ENCODE measurements around the gene KIRREL3.
"Not testable (repeated sequence)": the region's sequence is repeated elsewhere in the genome, so short reads cannot be mapped to it uniquely, and the experiment has no call there.

KIRREL3 gene

GRCh38 chr11:126374562-126375300 is 625.8 kb downstream of the KIRREL3 start:
- not testable (repeated sequence) for H3K4me3 ChIP-seq (ENCODE audit: low read depth in 1 of 2, low read length in 2 of 2); H3K27me3 ChIP-seq (ENCODE audit: control insufficient read depth in 1 of 2, insufficient read depth in 2 of 2, low read length in 2 of 2); H3K9me3 ChIP-seq (ENCODE audit: control insufficient read depth in 1 of 2, low read length in 2 of 2); H3K4me1 ChIP-seq (ENCODE audit: control insufficient read depth in 1 of 2, insufficient read depth in 2 of 2, low read length in 2 of 2); H3K27ac ChIP-seq (ENCODE audit: low read depth, low read length); H3K36me3 ChIP-seq (ENCODE audit: control insufficient read depth in 1 of 2, insufficient read depth in 2 of 2, low read length in 2 of 2); H3K9ac ChIP-seq (ENCODE audit: low read depth in 1 of 2, low read length in 2 of 2)

GRCh38 chr11:126373389-126374066 is 627.0 kb downstream of the KIRREL3 start:
- H3K4me1 ChIP-seq (ENCODE audit: control insufficient read depth in 1 of 2, insufficient read depth in 2 of 2, low read length in 2 of 2); H3K4me3 ChIP-seq (ENCODE audit: low read depth in 1 of 2, low read length in 2 of 2); H3K36me3 ChIP-seq (ENCODE audit: control insufficient read depth in 1 of 2, insufficient read depth in 2 of 2, low read length in 2 of 2); H3K27ac ChIP-seq (ENCODE audit: low read depth, low read length); H3K9ac ChIP-seq (ENCODE audit: low read depth in 1 of 2, low read length in 2 of 2); H3K27me3 ChIP-seq (ENCODE audit: control insufficient read depth in 1 of 2, insufficient read depth in 2 of 2, low read length in 2 of 2); H3K9me3 ChIP-seq (ENCODE audit: control insufficient read depth in 1 of 2, low read length in 2 of 2): not testable (repeated sequence)
